Dedifferentiated amniotic fluid mesenchymal stem cell (primary cell): ENCODE results near the gene C20orf173.
"Not testable (repeated sequence)": the region's sequence is repeated elsewhere in the genome, so short reads cannot be mapped to it uniquely, and the experiment has no call there.

ENCODE experiments used
- DNase-seq: peaks from one replicate; pipeline ENCODE4 v3.0.0-alpha.2; 2016; ENCODE audit errors: extremely low spot score

The C20orf173 gene

GRCh38 chr20:35529552-35529951 lies at the start of gene C20orf173:
Gene C20orf173, minus strand, starts transcription at chr20:35529652. Its CDS starts 279 bp downstream, at chr20:35529373.
- no peak for DNase-seq

- no peak for DNase-seq
These were observed 49.7 kb upstream of the C20orf173 start for GRCh38 chr20:35579196-35579595.

GRCh38 chr20:35578469-35578868 lies 49.0 kb upstream of the C20orf173 start:
- DNase-seq = no peak

- no peak for DNase-seq
These were observed 47.4 kb upstream of the C20orf173 start for GRCh38 chr20:35576816-35577215.

- DNase-seq = no peak
These were observed 46.5 kb upstream of the C20orf173 start for GRCh38 chr20:35575958-35576357.

GRCh38 chr20:35572838-35573237 lies 43.4 kb upstream of the C20orf173 start:
- DNase-seq = no peak

GRCh38 chr20:35571555-35571954 lies 42.1 kb upstream of the C20orf173 start:
- DNase-seq = no peak

GRCh38 chr20:35568645-35569044 lies 39.2 kb upstream of the C20orf173 start:
- no peak for DNase-seq

GRCh38 chr20:35564905-35565304 lies 35.5 kb upstream of the C20orf173 start:
- no peak for DNase-seq

- no peak for DNase-seq
These were observed 34.4 kb upstream of the C20orf173 start for GRCh38 chr20:35563834-35564233.

- DNase-seq = no peak
These were observed 33.2 kb upstream of the C20orf173 start for GRCh38 chr20:35562541-35563110.

GRCh38 chr20:35561671-35562070 lies 32.2 kb upstream of the C20orf173 start:
- no peak for DNase-seq

- peak; percentile 14 for DNase-seq
These were observed 31.8 kb upstream of the C20orf173 start for GRCh38 chr20:35561268-35561667.

GRCh38 chr20:35560541-35560940 lies 31.1 kb upstream of the C20orf173 start:
- peak; percentile 7 for DNase-seq

- peak; percentile 4 for DNase-seq
These were observed 30.7 kb upstream of the C20orf173 start for GRCh38 chr20:35560105-35560511.

- no peak for DNase-seq
These were observed 29.7 kb upstream of the C20orf173 start for GRCh38 chr20:35559042-35559693.

GRCh38 chr20:35558451-35558850 lies 29.0 kb upstream of the C20orf173 start:
- no peak for DNase-seq

- DNase-seq = no peak
These were observed 27.4 kb upstream of the C20orf173 start for GRCh38 chr20:35556871-35557270.

GRCh38 chr20:35555951-35556645 lies 26.6 kb upstream of the C20orf173 start:
- no peak for DNase-seq

GRCh38 chr20:35555461-35555860 lies 26.0 kb upstream of the C20orf173 start:
- not testable (repeated sequence) for DNase-seq

- no peak for DNase-seq
These were observed 23.5 kb upstream of the C20orf173 start for GRCh38 chr20:35552914-35553313.

- no peak for DNase-seq
These were observed 22.1 kb upstream of the C20orf173 start for GRCh38 chr20:35551503-35551902.

GRCh38 chr20:35547329-35547728 lies 17.9 kb upstream of the C20orf173 start:
- no peak for DNase-seq
